Neuronal stem cell (in vitro differentiated cells): Measurements from ENCODE around the gene CDCA7L.

Source experiments
- DNase-seq: peaks from one replicate; pipeline ENCODE4 v3.0.0-alpha.2; 2013; ENCODE audit warnings: low spot score
- H2AFZ ChIP-seq: one replicate; pipeline ENCODE4 v1.6.1; 2013; ENCODE audit warnings: mild to moderate bottlenecking, low read length, inconsistent platforms
- H2AK5ac ChIP-seq: 2 replicates; pipeline ENCODE4 v1.6.1; 2013; ENCODE audit warnings: low read depth, mild to moderate bottlenecking, inconsistent platforms, low read length, moderate library complexity, mixed read lengths
- H2BK120ac ChIP-seq: 2 replicates; pipeline ENCODE4 v1.6.1; 2013; ENCODE audit warnings: low read depth, mild to moderate bottlenecking, inconsistent platforms, low read length, moderate library complexity, mixed read lengths
- H2BK12ac ChIP-seq: one replicate; pipeline ENCODE4 v1.6.1; 2013; ENCODE audit warnings: low read length, inconsistent platforms
- H2BK15ac ChIP-seq: 2 replicates; pipeline ENCODE4 v1.6.1; 2013; ENCODE audit warnings: mild to moderate bottlenecking, low read length, inconsistent platforms, mixed read lengths
- H2BK5ac ChIP-seq: one replicate; pipeline ENCODE4 v1.6.1; 2013; ENCODE audit warnings: inconsistent platforms, mild to moderate bottlenecking, low read length, moderate library complexity
- H3K14ac ChIP-seq: one replicate; pipeline ENCODE4 v1.6.1; 2013; ENCODE audit warnings: low read length, inconsistent platforms
- H3K18ac ChIP-seq: 2 replicates; pipeline ENCODE4 v1.6.1; 2013; ENCODE audit warnings: low read length, inconsistent platforms
- H3K23ac ChIP-seq: 2 replicates; pipeline ENCODE4 v1.6.1; 2013; ENCODE audit warnings: low read depth, mild to moderate bottlenecking, mixed read lengths, low read length, inconsistent platforms; ENCODE audit not compliant: poor library complexity
- H3K27ac ChIP-seq: replicated peaks from 3 replicates; pipeline ENCODE4 v1.5.1; 2013; ENCODE audit warnings: low read length, inconsistent platforms
- H3K27me3 ChIP-seq, 3 experiments: 2 replicates each; pipeline ENCODE4 v1.6.1; 2013; ENCODE audit warnings: low read length in 3 of 3, mild to moderate bottlenecking in 2 of 3, inconsistent platforms in 1 of 3, low read depth in 1 of 3, mixed read lengths in 1 of 3, moderate library complexity in 1 of 3; ENCODE audit not compliant: control insufficient read depth in 3 of 3, insufficient read depth in 3 of 3
- H3K36me3 ChIP-seq, 2 donors: replicated peaks in 1 of 2; 2 replicates each; pipeline ENCODE4 v1.6.1; 2013; ENCODE audit warnings: low read length in 2 of 2; ENCODE audit not compliant: control insufficient read depth in 2 of 2, insufficient read depth in 2 of 2
- H3K4ac ChIP-seq: 2 replicates; pipeline ENCODE4 v1.6.1; 2013; ENCODE audit warnings: inconsistent platforms, mild to moderate bottlenecking, low read length, moderate library complexity
- H3K4me1 ChIP-seq, 2 donors: 1 replicate in 1 of 2; 2 replicates in 1 of 2; pipeline ENCODE4 v1.6.1; 2013; ENCODE audit warnings: low read length in 2 of 2, low read depth in 1 of 2; ENCODE audit not compliant: control insufficient read depth in 2 of 2, insufficient read depth in 1 of 2
- H3K4me2 ChIP-seq: one replicate; pipeline ENCODE4 v1.6.1; 2013; ENCODE audit warnings: mild to moderate bottlenecking, low read length, inconsistent platforms; ENCODE audit not compliant: insufficient read depth, poor library complexity, severe bottlenecking
- H3K4me3 ChIP-seq, 2 donors: 2 replicates each; pipeline ENCODE4 v1.5.1; 2013; ENCODE audit warnings: low read length in 2 of 2, mild to moderate bottlenecking in 2 of 2, inconsistent platforms in 1 of 2, moderate library complexity in 1 of 2
- H3K79me1 ChIP-seq: one replicate; pipeline ENCODE4 v1.6.1; 2013; ENCODE audit warnings: low read depth, mild to moderate bottlenecking, inconsistent platforms, low read length, moderate library complexity
- H3K9ac ChIP-seq: one replicate; pipeline ENCODE4 v1.6.1; 2013; ENCODE audit warnings: mild to moderate bottlenecking, low read depth, low read length, inconsistent platforms; ENCODE audit not compliant: poor library complexity
- H3K9me3 ChIP-seq, 2 donors: replicated peaks in 1 of 2; 2 replicates each; pipeline versions ENCODE3 to v1.6.1; 2013; ENCODE audit warnings: low read length in 2 of 2, mild to moderate bottlenecking in 2 of 2, inconsistent platforms in 1 of 2, low read depth in 1 of 2, mixed read lengths in 1 of 2, moderate library complexity in 1 of 2; ENCODE audit not compliant: control insufficient read depth in 2 of 2, insufficient read depth in 1 of 2
- H4K8ac ChIP-seq: one replicate; pipeline ENCODE4 v1.6.1; 2013; ENCODE audit warnings: low read depth, mild to moderate bottlenecking, inconsistent platforms, low read length, moderate library complexity
- H4K91ac ChIP-seq: one replicate; pipeline ENCODE4 v1.6.1; 2013; ENCODE audit warnings: low read length, low read depth, mild to moderate bottlenecking, inconsistent platforms; ENCODE audit not compliant: poor library complexity
- WGBS, 2 donors: extraction: QIAGEN DNeasy Blood & Tissue Kit; methylation state at CpG; one replicate each; pipeline ENCODE4 v1.1.7; 2013; ENCODE audit warnings: missing lambda C conversion rate in 2 of 2, mixed read lengths in 1 of 2; ENCODE audit not compliant: insufficient read length in 2 of 2, insufficient replicate concordance in 1 of 2; ENCODE audit errors: extremely low coverage in 2 of 2; 5-methylcytosine and 5-hydroxymethylcytosine counted together

Gene CDCA7L

GRCh38 chr7:21981524-21981923 lies 35.8 kb upstream of the CDCA7L start:
- no peaks in the 10 kb centered on the region for H3K36me3 ChIP-seq
- no peak overlapping the region for H2BK5ac ChIP-seq
- H2AK5ac ChIP-seq: no peak overlapping the region
- no peak for DNase-seq
- H2BK15ac ChIP-seq: no peak overlapping the region
- H2BK120ac ChIP-seq: no peak overlapping the region
- H3K79me1 ChIP-seq: no peaks in the 10 kb centered on the region
- H3K9ac ChIP-seq: no peak overlapping the region
- no peak overlapping the region for H3K27ac ChIP-seq
- H3K4me3 ChIP-seq: no peak overlapping the region
- H2AFZ ChIP-seq: no peak overlapping the region
- no peak overlapping the region for H3K18ac ChIP-seq
- H3K14ac ChIP-seq: no peak overlapping the region
- H3K9me3 ChIP-seq: no peaks in the 10 kb centered on the region
- H3K27me3 ChIP-seq: peaks cover 0 to 8% (median 0%) of the 10 kb centered on the region in 3 experiments
- H4K91ac ChIP-seq: no peak overlapping the region
- no CpG with 5 or more reads among the region's 2 CpGs for WGBS, 2 donors
- H2BK12ac ChIP-seq: no peak overlapping the region
- H4K8ac ChIP-seq: no peak overlapping the region
- no peak overlapping the region for H3K4me2 ChIP-seq
- H3K23ac ChIP-seq: no peak overlapping the region
- no peak overlapping the region for H3K4ac ChIP-seq
- H3K4me1 ChIP-seq: no peaks in the 10 kb centered on the region

- Histone ChIP-seq H3K4me1 (no peaks in the 10 kb centered on the region), H3K4me3 (no peak overlapping the region), H3K9ac (no peak overlapping the region), H3K4ac (no peak overlapping the region), H4K8ac (no peak overlapping the region), H3K36me3 (no peaks in the 10 kb centered on the region), H2AFZ (no peak overlapping the region), H3K9me3 (no peaks in the 10 kb centered on the region), H3K79me1 (no peaks in the 10 kb centered on the region), H3K27ac (no peak overlapping the region), H2BK15ac (no peak overlapping the region), H3K18ac (no peak overlapping the region), H3K4me2 (no peak overlapping the region), H2BK120ac (no peak overlapping the region), H2BK5ac (no peak overlapping the region), H3K23ac (no peak overlapping the region), H2AK5ac (no peak overlapping the region), H3K14ac (no peak overlapping the region), H3K27me3 (peaks cover 0 to 8% (median 0%) of the 10 kb centered on the region in 3 experiments), H4K91ac (no peak overlapping the region), H2BK12ac (no peak overlapping the region)
- DNase-seq: no peak
- WGBS, 2 donors: no CpG with 5 or more reads among the region's 5 CpGs
Measured at GRCh38 chr7:21980926-21981500, 35.3 kb upstream of the CDCA7L start.

- no peaks in the 10 kb centered on the region for H3K9me3 ChIP-seq
- no peaks in the 10 kb centered on the region for H3K79me1 ChIP-seq
- DNase-seq: no peak
- H3K4me1 ChIP-seq: peaks cover 0 to 2% of the 10 kb centered on the region in 2 donors
- H3K27ac ChIP-seq: no peak overlapping the region
- H2AFZ ChIP-seq: no peak overlapping the region
- no peak overlapping the region for H3K9ac ChIP-seq
- no peak overlapping the region for H2AK5ac ChIP-seq
- H2BK120ac ChIP-seq: peak overlapping the region; percentile 5
- peak overlapping the region; percentile 82 for H4K8ac ChIP-seq
- peak overlapping the region; percentile 19 for H3K4ac ChIP-seq
- no CpG with 5 or more reads among the region's 5 CpGs for WGBS, 2 donors
- no peaks in the 10 kb centered on the region for H3K36me3 ChIP-seq
- H3K14ac ChIP-seq: peak overlapping the region; percentile 67
- peak overlapping the region; percentile 91 for H3K18ac ChIP-seq
- no peak overlapping the region for H3K23ac ChIP-seq
- H4K91ac ChIP-seq: peak overlapping the region; percentile 92
- no peak overlapping the region for H2BK5ac ChIP-seq
- no peak overlapping the region for H2BK12ac ChIP-seq
- peak overlapping the region in 1 of 2 donors; percentile 27 for H3K4me3 ChIP-seq
- H3K27me3 ChIP-seq: no peaks in the 10 kb centered on the region
- no peak overlapping the region for H3K4me2 ChIP-seq
- H2BK15ac ChIP-seq: peak overlapping the region; percentile 96
Measured at GRCh38 chr7:21972397-21972784, 26.7 kb upstream of the CDCA7L start.

GRCh38 chr7:21971780-21972396 lies 26.2 kb upstream of the CDCA7L start:
- Histone ChIP-seq H2BK12ac (no peak overlapping the region), H3K18ac (peak overlapping the region; percentile 91)

More at GRCh38 chr7:21971780-21972396, 26.2 kb upstream of the CDCA7L start:
- Histone ChIP-seq H3K4ac (peak overlapping the region; percentile 19), H3K4me2 (no peak overlapping the region), H3K9me3 (no peaks in the 10 kb centered on the region), H2AFZ (no peak overlapping the region), H3K36me3 (no peaks in the 10 kb centered on the region), H3K27me3 (no peaks in the 10 kb centered on the region), H3K79me1 (no peaks in the 10 kb centered on the region), H3K4me1 (peaks cover 0 to 2% of the 10 kb centered on the region in 2 donors), H3K23ac (no peak overlapping the region), H3K9ac (no peak overlapping the region), H2BK120ac (peak overlapping the region; percentile 5), H3K14ac (peak overlapping the region; percentile 67), H3K27ac (no peak overlapping the region), H2BK15ac (peak overlapping the region; percentile 96), H2AK5ac (no peak overlapping the region), H4K8ac (no peak overlapping the region), H2BK5ac (no peak overlapping the region), H4K91ac (peak overlapping the region; percentile 92), H3K4me3 (no peak overlapping the region)
- DNase-seq: no peak
- no CpG with 5 or more reads among the region's 6 CpGs for WGBS, 2 donors
